H9 (cell line): ENCODE measurements around the gene CHD9. TPM values are rescaled to one million over a fixed set of nuclear protein-coding genes. Genes with fewer than 3 reads are reported as not detected.
A peak's percentile ranks its signal among the peaks of the same experiment; 100 is the strongest.

ENCODE experiments used
- DNase-seq: peaks from one replicate; pipeline ENCODE4 v3.0.0-alpha.2; 2017
- H2AFZ ChIP-seq: one replicate; pipeline ENCODE4 v1.6.1; 2013; ENCODE audit warnings: mild to moderate bottlenecking, low read length, control low read depth, moderate library complexity
- H2AK5ac ChIP-seq: 2 replicates; pipeline ENCODE4 v1.6.1; 2013; ENCODE audit warnings: low read length, control low read depth, mixed read lengths; ENCODE audit not compliant: insufficient read length
- H2BK120ac ChIP-seq: one replicate; pipeline ENCODE4 v1.6.1; 2013; ENCODE audit warnings: low read depth, mild to moderate bottlenecking, low read length, control low read depth, inconsistent platforms; ENCODE audit not compliant: poor library complexity, severe bottlenecking
- H2BK12ac ChIP-seq: 2 replicates; pipeline ENCODE4 v1.6.1; 2013; ENCODE audit warnings: low read length, control low read depth, mixed read lengths, low read depth; ENCODE audit not compliant: insufficient read length
- H2BK15ac ChIP-seq: 2 replicates; pipeline ENCODE4 v1.6.1; 2013; ENCODE audit warnings: low read depth, low read length, control low read depth
- H2BK20ac ChIP-seq: one replicate; pipeline ENCODE4 v1.6.1; 2013; ENCODE audit warnings: low read depth, mild to moderate bottlenecking, low read length, control low read depth, inconsistent platforms; ENCODE audit not compliant: poor library complexity, severe bottlenecking
- H2BK5ac ChIP-seq: 2 replicates; pipeline ENCODE4 v1.6.1; 2013; ENCODE audit warnings: low read length, control low read depth, mixed read lengths; ENCODE audit not compliant: insufficient read length
- H3K14ac ChIP-seq: 2 replicates; pipeline ENCODE4 v1.6.1; 2013; ENCODE audit warnings: low read length, control low read depth; ENCODE audit not compliant: insufficient read depth
- H3K18ac ChIP-seq: 2 replicates; pipeline ENCODE4 v1.6.1; 2013; ENCODE audit warnings: low read depth, mild to moderate bottlenecking, mixed read lengths, low read length, control low read depth; ENCODE audit not compliant: insufficient read length
- H3K23ac ChIP-seq: 2 replicates; pipeline ENCODE4 v1.6.1; 2013; ENCODE audit warnings: low read length, control low read depth, mixed read lengths, low read depth; ENCODE audit not compliant: insufficient read length
- H3K23me2 ChIP-seq: 2 replicates; pipeline ENCODE4 v1.6.1; 2013; ENCODE audit warnings: low read depth, mild to moderate bottlenecking, mixed read lengths, low read length, control low read depth; ENCODE audit not compliant: insufficient read length, poor library complexity, severe bottlenecking
- H3K27ac ChIP-seq: 2 replicates; pipeline ENCODE4 v1.5.1; 2013; ENCODE audit warnings: low read length, control low read depth, mixed read lengths, low read depth; ENCODE audit not compliant: insufficient read length
- H3K27me3 ChIP-seq: 2 replicates; pipeline ENCODE4 v1.6.1; 2013; ENCODE audit warnings: low read length, control low read depth, inconsistent platforms; ENCODE audit not compliant: insufficient read depth
- H3K4ac ChIP-seq: 2 replicates; pipeline ENCODE4 v1.6.1; 2013; ENCODE audit warnings: low read depth, mild to moderate bottlenecking, control low read depth, inconsistent platforms, low read length, moderate library complexity
- H3K4me1 ChIP-seq: 2 replicates; pipeline ENCODE4 v1.6.1; 2013; ENCODE audit warnings: low read length, control low read depth, inconsistent platforms; ENCODE audit not compliant: insufficient read depth
- H3K4me2 ChIP-seq: 2 replicates; pipeline ENCODE4 v1.6.1; 2013; ENCODE audit warnings: low read length, control low read depth, mixed read lengths; ENCODE audit not compliant: insufficient read length, insufficient read depth
- H3K56ac ChIP-seq: 2 replicates; pipeline ENCODE4 v1.6.1; 2013; ENCODE audit warnings: low read depth, mild to moderate bottlenecking, mixed read lengths, low read length, control low read depth; ENCODE audit not compliant: insufficient read length
- H3K79me1 ChIP-seq: 2 replicates; pipeline ENCODE4 v1.6.1; 2013; ENCODE audit warnings: low read depth, mild to moderate bottlenecking, moderate library complexity, low read length, control low read depth, inconsistent platforms; ENCODE audit not compliant: insufficient read depth, poor library complexity, severe bottlenecking
- H3K79me2 ChIP-seq: 2 replicates; pipeline ENCODE4 v1.6.1; 2013; ENCODE audit warnings: low read length, control low read depth, inconsistent platforms; ENCODE audit not compliant: insufficient read depth
- H3K9ac ChIP-seq: 2 replicates; pipeline ENCODE4 v1.6.1; 2013; ENCODE audit warnings: low read length, control low read depth, mixed read lengths; ENCODE audit not compliant: insufficient read length; ENCODE audit errors: extremely low read depth
- H3K9me3 ChIP-seq: one replicate; pipeline ENCODE4 v1.6.1; 2013; ENCODE audit warnings: low read depth, low read length, inconsistent platforms; ENCODE audit not compliant: control insufficient read depth
- H3T11ph ChIP-seq: one replicate; pipeline ENCODE4 v1.6.1; 2013; ENCODE audit warnings: mild to moderate bottlenecking, low read length, control low read depth, inconsistent platforms
- H4K20me1 ChIP-seq: one replicate; pipeline ENCODE4 v1.6.1; 2013; ENCODE audit not compliant: control insufficient read depth, insufficient read length, insufficient read depth
- H4K5ac ChIP-seq: 2 replicates; pipeline ENCODE4 v1.6.1; 2013; ENCODE audit warnings: low read depth, mild to moderate bottlenecking, mixed read lengths, low read length, control low read depth; ENCODE audit not compliant: insufficient read length
- H4K8ac ChIP-seq: replicated peaks from 2 replicates; pipeline ENCODE4 v1.6.1; 2013; ENCODE audit warnings: low read length, control low read depth, mixed read lengths, low read depth; ENCODE audit not compliant: insufficient read length
- H4K91ac ChIP-seq: 2 replicates; pipeline ENCODE4 v1.6.1; 2013; ENCODE audit warnings: low read depth, mild to moderate bottlenecking, moderate library complexity, mixed read lengths, low read length, control low read depth; ENCODE audit not compliant: insufficient read length
- H3K27ac Mint-ChIP-seq, 3 experiments: 2 replicates in 2 of 3; 3 replicates in 1 of 3; pipeline ENCODE4 v1.8.0; 2020 to 2021; ENCODE audit warnings: mixed read lengths in 3 of 3, mild to moderate bottlenecking in 1 of 3, moderate library complexity in 1 of 3
- H3K27me3 Mint-ChIP-seq: 2 replicates; pipeline ENCODE4 v1.8.0; 2021; ENCODE audit warnings: low read depth, mild to moderate bottlenecking, moderate library complexity, mixed read lengths
- H3K36me3 Mint-ChIP-seq, 3 experiments: 2 replicates in 2 of 3; 3 replicates in 1 of 3; pipeline ENCODE4 v1.8.0; 2020 to 2021; ENCODE audit warnings: low read depth in 3 of 3, mixed read lengths in 3 of 3; ENCODE audit not compliant: insufficient read depth in 1 of 3
- H3K4me1 Mint-ChIP-seq, 2 experiments: 2 replicates each; pipeline ENCODE4 v1.8.0; 2020; ENCODE audit warnings: mixed read lengths in 2 of 2
- H3K4me3 Mint-ChIP-seq, 2 experiments: 2 replicates in 1 of 2; 3 replicates in 1 of 2; pipeline ENCODE4 v1.8.0; 2020 to 2021; ENCODE audit warnings: mild to moderate bottlenecking in 2 of 2, mixed read lengths in 2 of 2, moderate library complexity in 1 of 2
- H3K9me3 Mint-ChIP-seq, 2 experiments: 2 replicates in 1 of 2; 3 replicates in 1 of 2; pipeline ENCODE4 v1.8.0; 2020; ENCODE audit warnings: mild to moderate bottlenecking in 2 of 2, mixed read lengths in 2 of 2, moderate library complexity in 1 of 2
- WGBS: extraction: QIAGEN DNeasy Blood & Tissue Kit; methylation state at CpG from one replicate; pipeline ENCODE4 v1.1.7; 2013; ENCODE audit warnings: missing lambda C conversion rate, low lambda C conversion rate, mixed read lengths; ENCODE audit not compliant: insufficient read length; ENCODE audit errors: extremely low coverage; 5-methylcytosine and 5-hydroxymethylcytosine counted together
- total RNA-seq: library from RNA; stranded (reverse); gene quantifications from 2 replicates; pipeline ENCODE4 v1.2.1, GENCODE V29; 2021
- TF ChIP-seq, protein P1 (sequence below): fragments of 200-600 bp; sonication (generic); conservative IDR thresholded peaks from 3 replicates; pipeline ENCODE4 v1.8.0; 2021; ENCODE audit warnings: antibody characterized with exemption, mild to moderate bottlenecking

CHD9 gene
- total RNA-seq, 1 experiment from 2014 or later = 46.2 TPM

- Histone ChIP-seq H3K23me2 (peaks cover 4% of the 10 kb centered on the region), H3K9ac (no peak overlapping the region), H3K18ac (peak overlapping the region; percentile 20), H3K56ac (no peak overlapping the region), H3K27me3 (no peaks in the 10 kb centered on the region), H4K91ac (no peak overlapping the region), H2BK5ac (no peak overlapping the region), H2AFZ (no peak overlapping the region), H3K27ac (peak overlapping the region; percentile 35), H2BK12ac (no peak overlapping the region), H3K23ac (no peak overlapping the region), H3K4me1 (peaks cover 4% of the 10 kb centered on the region; the same call in 1 of the 2 replicates), H4K8ac (no peak overlapping the region), H2AK5ac (no peak overlapping the region), H3K4me2 (peak overlapping the region; percentile 73), H3K9me3 (no peaks in the 10 kb centered on the region), H2BK15ac (no peak overlapping the region), H4K20me1 (no peaks in the 10 kb centered on the region), H2BK20ac (no peak overlapping the region), H3K79me2 (0 out of 2 replicates have a peak, but pooled peaks cover 3% of the 10 kb centered on the region), H3K14ac (0 out of 2 replicates have a peak overlapping the region, but pooled peaks have one; percentile 14), H4K5ac (no peak overlapping the region), H3T11ph (no peak overlapping the region), H3K79me1 (no peaks in the 10 kb centered on the region), H3K4ac (no peak overlapping the region), H2BK120ac (no peak overlapping the region)
- peak; percentile 96 for DNase-seq
- Mint-ChIP-seq H3K4me1 (peaks cover 24 to 39% of the 10 kb centered on the region in 2 experiments), H3K9me3 (no peaks in the 10 kb centered on the region), H3K36me3 (peaks cover 2 to 4% (median 4%) of the 10 kb centered on the region in 3 experiments; a peak in 4 of 7 replicates), H3K27me3 (no peaks in the 10 kb centered on the region), H3K4me3 (peak overlapping the region; percentile 50 to 75), H3K27ac (peak overlapping the region; percentile 88 to 98 (median 97))
- TF ChIP-seq, protein P1, sequence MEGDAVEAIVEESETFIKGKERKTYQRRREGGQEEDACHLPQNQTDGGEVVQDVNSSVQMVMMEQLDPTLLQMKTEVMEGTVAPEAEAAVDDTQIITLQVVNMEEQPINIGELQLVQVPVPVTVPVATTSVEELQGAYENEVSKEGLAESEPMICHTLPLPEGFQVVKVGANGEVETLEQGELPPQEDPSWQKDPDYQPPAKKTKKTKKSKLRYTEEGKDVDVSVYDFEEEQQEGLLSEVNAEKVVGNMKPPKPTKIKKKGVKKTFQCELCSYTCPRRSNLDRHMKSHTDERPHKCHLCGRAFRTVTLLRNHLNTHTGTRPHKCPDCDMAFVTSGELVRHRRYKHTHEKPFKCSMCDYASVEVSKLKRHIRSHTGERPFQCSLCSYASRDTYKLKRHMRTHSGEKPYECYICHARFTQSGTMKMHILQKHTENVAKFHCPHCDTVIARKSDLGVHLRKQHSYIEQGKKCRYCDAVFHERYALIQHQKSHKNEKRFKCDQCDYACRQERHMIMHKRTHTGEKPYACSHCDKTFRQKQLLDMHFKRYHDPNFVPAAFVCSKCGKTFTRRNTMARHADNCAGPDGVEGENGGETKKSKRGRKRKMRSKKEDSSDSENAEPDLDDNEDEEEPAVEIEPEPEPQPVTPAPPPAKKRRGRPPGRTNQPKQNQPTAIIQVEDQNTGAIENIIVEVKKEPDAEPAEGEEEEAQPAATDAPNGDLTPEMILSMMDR = no peak
- WGBS = no CpG with 5 or more reads among the region's 26 CpGs
Measured at GRCh38 chr16:53099318-53100130, 44.7 kb downstream of the CHD9 start.
